Embryonic facial prominence (tissue), 1 donor: Measurements from ENCODE around the gene MTTP.

Experiments used
- DNase-seq: peaks from one replicate; pipeline ENCODE4 v3.0.0-alpha.2; 2016; ENCODE audit errors: extremely low spot score

MTTP gene

DNA sequence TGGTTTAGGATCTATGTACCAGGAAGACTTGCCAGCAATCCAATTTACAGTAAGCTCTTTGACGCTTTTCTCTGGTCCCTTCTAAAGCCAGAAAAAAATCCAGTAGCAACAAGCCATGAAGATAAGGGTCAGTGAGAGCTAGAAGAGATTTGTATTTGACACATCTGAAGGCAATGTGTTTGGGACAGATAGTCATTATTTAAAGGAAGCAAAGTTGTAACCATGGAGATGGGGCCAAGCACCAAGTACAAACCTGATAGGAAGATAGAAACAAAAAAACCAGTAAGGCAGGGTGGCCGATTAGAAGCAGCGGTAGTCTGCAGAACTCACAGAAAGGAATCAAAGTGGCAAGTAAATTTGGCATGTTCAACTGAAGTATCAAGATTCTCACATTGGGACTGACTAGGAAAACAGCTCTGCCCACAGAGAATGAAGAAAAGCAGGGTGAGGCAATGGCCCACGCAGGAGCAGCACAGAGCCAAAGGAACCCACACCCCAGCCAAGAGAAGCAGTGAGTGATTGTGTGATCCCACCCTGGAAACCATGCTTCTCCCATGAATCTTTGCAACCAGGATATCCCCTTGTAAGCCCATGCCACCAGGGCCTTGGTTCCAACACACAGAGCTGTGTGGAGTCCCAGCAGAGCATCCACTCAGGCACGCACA lies 95.9 kb downstream of the MTTP start:
- no peak for DNase-seq
